Renal cortex interstitium (tissue), 11 donors: ENCODE results near the gene DEFB129. TPM values are rescaled to one million over a fixed set of nuclear protein-coding genes. Genes with fewer than 3 reads are reported as not detected.

Experiments
- DNase-seq, 11 donors: peaks; one replicate each; pipeline ENCODE4 v3.0.0-alpha.2; 2013; ENCODE audit warnings: low read depth in 9 of 11, low spot score in 4 of 11; ENCODE audit errors: extremely low read depth in 1 of 11
- polyA plus RNA-seq, 3 donors: library from polyadenylated mRNA; unstranded; fragments of 120-200 nt; gene quantifications; one replicate each; pipeline ENCODE4 v1.2.1, GENCODE V29; 2013; ENCODE audit not compliant: insufficient read length in 3 of 3

Gene DEFB129
- polyA plus RNA-seq, 3 donors = not detected

DNA sequence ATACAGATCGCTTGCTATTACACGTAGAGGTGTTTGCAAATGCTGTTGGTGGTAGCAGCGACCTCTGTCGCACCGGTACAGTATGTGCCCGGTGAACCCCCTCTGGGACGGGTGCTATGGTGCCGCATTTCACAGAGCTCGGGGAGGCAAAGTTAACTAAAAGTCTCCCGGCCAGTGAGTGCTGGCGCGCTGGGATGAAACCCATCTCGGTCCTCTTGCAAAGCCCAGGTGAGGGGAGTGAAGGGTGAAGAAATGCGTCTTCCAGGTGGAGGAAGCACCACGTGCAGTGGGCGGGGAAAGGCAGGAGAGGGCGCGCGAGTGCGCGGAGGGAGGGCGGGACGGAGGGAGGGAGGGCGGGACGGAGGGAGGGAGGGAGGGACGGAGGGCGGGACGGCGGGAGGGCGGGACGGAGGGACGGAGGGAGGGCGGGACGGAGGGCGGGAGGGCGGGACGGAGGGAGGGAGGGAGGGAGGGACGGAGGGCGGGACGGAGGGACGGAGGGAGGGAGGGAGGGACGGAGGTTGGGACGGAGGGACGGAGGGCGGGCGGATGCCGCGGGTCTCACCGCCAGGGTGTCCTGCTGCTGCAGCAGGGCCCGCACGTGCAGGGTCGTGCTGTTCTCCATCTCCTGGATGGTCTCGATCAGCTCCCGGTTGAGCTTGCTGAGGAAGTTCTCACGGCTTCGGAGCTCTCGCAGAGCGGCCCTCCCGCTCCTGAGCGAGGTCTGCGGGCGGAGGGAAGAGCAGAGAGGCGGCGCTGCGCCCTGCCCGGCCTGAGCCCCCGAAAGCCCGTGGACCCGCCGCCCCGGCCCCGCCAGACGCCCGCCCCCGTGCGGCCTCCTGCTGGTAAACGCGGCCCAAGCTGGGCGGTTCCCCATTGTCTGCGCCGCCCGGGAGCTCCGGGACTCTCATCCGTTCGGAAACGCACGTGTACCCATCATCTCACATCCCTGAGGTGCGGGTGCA, 51.8 kb downstream of the DEFB129 start:
- DNase-seq = no peak

Other genes starting within 250 kb of the DEFB129 start
- not detected for gene DEFB125, start 139.6 kb upstream of the DEFB129 start, polyA plus RNA-seq
- gene DEFB126, start 84.7 kb upstream of the DEFB129 start, polyA plus RNA-seq = not detected
- gene DEFB127, start 69.8 kb upstream of the DEFB129 start, polyA plus RNA-seq = not detected
- not detected for gene DEFB128, start 37.5 kb upstream of the DEFB129 start, polyA plus RNA-seq
- not detected for gene DEFB132, start 30.5 kb downstream of the DEFB129 start, polyA plus RNA-seq
- 10 to 100 TPM; 36.9 to 45.0 (median 41.6) TPM for gene C20orf96, start 63.5 kb downstream of the DEFB129 start, polyA plus RNA-seq
- gene ZCCHC3, start 70.3 kb downstream of the DEFB129 start, polyA plus RNA-seq = 10 to 100 TPM; 41.0 to 57.2 (median 48.6) TPM
- 10 to 100 TPM; 27.8 to 43.5 (median 35.2) TPM for gene SOX12, start 98.3 kb downstream of the DEFB129 start, polyA plus RNA-seq
- 10 to 100 TPM; 46.1 to 53.6 (median 51.9) TPM for gene NRSN2, start 119.9 kb downstream of the DEFB129 start, polyA plus RNA-seq
- 1 to 10 TPM; 3.0 to 4.2 (median 4.1) TPM for gene TRIB3, start 153.5 kb downstream of the DEFB129 start, polyA plus RNA-seq
- 10 to 100 TPM; 81.2 to 98.0 (median 85.4) TPM for gene RBCK1, start 181.0 kb downstream of the DEFB129 start, polyA plus RNA-seq
- gene TBC1D20, start 235.3 kb downstream of the DEFB129 start, polyA plus RNA-seq = 10 to 100 TPM; 32.3 to 34.5 (median 32.4) TPM